OCI-LY1 (cell line): Measurements from ENCODE around the gene NDFIP1.

Experiments used
- H2AFZ ChIP-seq: fragments of 200-600 bp; sonication (generic), shearing (Covaris generic); 2 replicates; pipeline ENCODE4 v1.6.0; 2014; ENCODE audit warnings: antibody characterized with exemption, mild to moderate bottlenecking, low read length
- H3F3A ChIP-seq: fragments of 200-600 bp; sonication (generic), shearing (Covaris generic); 2 replicates; pipeline ENCODE4 v1.6.0; 2014; ENCODE audit warnings: mild to moderate bottlenecking, antibody characterized with exemption, low read length, moderate library complexity; ENCODE audit not compliant: insufficient read depth
- H3K27ac ChIP-seq: fragments of 200-600 bp; sonication (generic); 2 replicates; pipeline ENCODE4 v1.5.1; 2014; ENCODE audit warnings: low read length, mixed run types, mild to moderate bottlenecking, low read depth; ENCODE audit not compliant: poor library complexity, severe bottlenecking
- H3K27me3 ChIP-seq: fragments of 200-600 bp; sonication (generic); 2 replicates; pipeline ENCODE4 v1.6.0; 2014; ENCODE audit warnings: antibody characterized with exemption, mild to moderate bottlenecking, low read length, moderate library complexity; ENCODE audit not compliant: insufficient read depth
- H3K36me3 ChIP-seq: fragments of 200-600 bp; sonication (generic); 2 replicates; pipeline ENCODE4 v1.6.1; 2014; ENCODE audit warnings: mild to moderate bottlenecking, antibody characterized with exemption, low read length, moderate library complexity, mixed read lengths; ENCODE audit not compliant: insufficient read depth
- H3K4me1 ChIP-seq: fragments of 200-600 bp; sonication (generic); 2 replicates; pipeline ENCODE4 v1.5.1; 2014; ENCODE audit warnings: mild to moderate bottlenecking, low read length, moderate library complexity; ENCODE audit not compliant: insufficient read depth, severe bottlenecking
- H3K4me2 ChIP-seq: fragments of 200-600 bp; sonication (generic), shearing (Covaris generic); 2 replicates; pipeline ENCODE4 v1.6.1; 2014; ENCODE audit warnings: low read length
- H3K4me3 ChIP-seq: fragments of 200-600 bp; sonication (generic); 2 replicates; pipeline ENCODE4 v1.5.1; 2014; ENCODE audit warnings: low read length, low read depth, mild to moderate bottlenecking, mixed read lengths; ENCODE audit not compliant: poor library complexity, severe bottlenecking
- H3K79me2 ChIP-seq: fragments of 200-600 bp; shearing (Covaris generic); 2 replicates; pipeline ENCODE4 v1.6.1; 2016; ENCODE audit warnings: mixed run types, low read length, mixed read lengths; ENCODE audit not compliant: insufficient read depth
- H3K9ac ChIP-seq: fragments of 200-600 bp; sonication (generic), shearing (Covaris generic); 2 replicates; pipeline ENCODE4 v1.6.1; 2014; ENCODE audit warnings: mild to moderate bottlenecking, low read length, mixed read lengths
- H3K9me2 ChIP-seq: fragments of 200-600 bp; sonication (generic), shearing (Covaris generic); 2 replicates; pipeline ENCODE4 v1.6.1; 2014; ENCODE audit warnings: low read depth, mild to moderate bottlenecking, low read length, mixed read lengths
- H3K9me3 ChIP-seq: fragments of 200-600 bp; shearing (Covaris generic); 2 replicates; pipeline ENCODE4 v1.6.1; 2014; ENCODE audit warnings: low read length, mixed read lengths
- H4K20me1 ChIP-seq: fragments of 200-600 bp; sonication (generic), shearing (Covaris generic); 2 replicates; pipeline ENCODE4 v1.6.0; 2016; ENCODE audit warnings: mild to moderate bottlenecking, low read length; ENCODE audit not compliant: insufficient read depth
- EZH2 ChIP-seq: fragments of 200-600 bp; sonication (generic), shearing (Covaris generic); IDR thresholded peaks from 2 replicates; pipeline ENCODE4 v1.8.0; 2017; ENCODE audit warnings: borderline replicate concordance, mixed run types, mild to moderate bottlenecking, antibody characterized with exemption, low read length, moderate library complexity, mixed read lengths
- TF ChIP-seq, protein P1 (sequence below): fragments of 200-600 bp; sonication (generic), shearing (Covaris generic); IDR thresholded peaks from 2 replicates; pipeline ENCODE4 v1.5.1; 2017; ENCODE audit warnings: mild to moderate bottlenecking, antibody characterized with exemption, low read length, moderate library complexity, mixed read lengths

The NDFIP1 gene

DNA sequence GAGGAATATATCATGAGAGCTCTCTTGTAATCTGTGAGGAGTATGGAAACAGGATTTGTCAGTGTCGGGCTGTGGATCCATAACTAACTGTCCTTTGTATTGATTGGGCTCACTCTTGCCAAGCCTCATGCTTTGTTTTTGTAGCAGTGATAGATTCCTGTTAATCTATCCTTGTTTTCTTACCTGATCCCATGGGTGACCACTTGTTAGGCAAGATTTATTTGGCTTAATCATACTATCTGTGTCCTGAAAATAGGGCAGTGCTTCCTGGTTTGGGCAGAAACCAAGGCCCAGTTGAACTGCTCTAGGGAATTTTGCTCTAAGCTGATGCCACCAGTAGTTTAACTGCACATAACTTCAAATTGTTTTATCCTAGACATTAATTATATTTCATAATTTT lies 6.1 kb downstream of the NDFIP1 start:
- Histone ChIP-seq H3F3A (no peaks in the 10 kb centered on the region), H3K4me2 (no peak overlapping the region), H3K79me2 (peaks cover 10% of the 10 kb centered on the region), H3K4me3 (no peak overlapping the region), H3K36me3 (peaks cover 9% of the 10 kb centered on the region), H3K9me2 (no peaks in the 10 kb centered on the region), H2AFZ (no peak overlapping the region), H3K9ac (no peak overlapping the region), H3K4me1 (peaks cover 21% of the 10 kb centered on the region), H4K20me1 (no peaks in the 10 kb centered on the region), H3K27me3 (no peaks in the 10 kb centered on the region), H3K9me3 (no peaks in the 10 kb centered on the region), H3K27ac (no peak overlapping the region)
- TF ChIP-seq EZH2: no peak
- TF ChIP-seq, protein P1, sequence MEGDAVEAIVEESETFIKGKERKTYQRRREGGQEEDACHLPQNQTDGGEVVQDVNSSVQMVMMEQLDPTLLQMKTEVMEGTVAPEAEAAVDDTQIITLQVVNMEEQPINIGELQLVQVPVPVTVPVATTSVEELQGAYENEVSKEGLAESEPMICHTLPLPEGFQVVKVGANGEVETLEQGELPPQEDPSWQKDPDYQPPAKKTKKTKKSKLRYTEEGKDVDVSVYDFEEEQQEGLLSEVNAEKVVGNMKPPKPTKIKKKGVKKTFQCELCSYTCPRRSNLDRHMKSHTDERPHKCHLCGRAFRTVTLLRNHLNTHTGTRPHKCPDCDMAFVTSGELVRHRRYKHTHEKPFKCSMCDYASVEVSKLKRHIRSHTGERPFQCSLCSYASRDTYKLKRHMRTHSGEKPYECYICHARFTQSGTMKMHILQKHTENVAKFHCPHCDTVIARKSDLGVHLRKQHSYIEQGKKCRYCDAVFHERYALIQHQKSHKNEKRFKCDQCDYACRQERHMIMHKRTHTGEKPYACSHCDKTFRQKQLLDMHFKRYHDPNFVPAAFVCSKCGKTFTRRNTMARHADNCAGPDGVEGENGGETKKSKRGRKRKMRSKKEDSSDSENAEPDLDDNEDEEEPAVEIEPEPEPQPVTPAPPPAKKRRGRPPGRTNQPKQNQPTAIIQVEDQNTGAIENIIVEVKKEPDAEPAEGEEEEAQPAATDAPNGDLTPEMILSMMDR: no peak

DNA sequence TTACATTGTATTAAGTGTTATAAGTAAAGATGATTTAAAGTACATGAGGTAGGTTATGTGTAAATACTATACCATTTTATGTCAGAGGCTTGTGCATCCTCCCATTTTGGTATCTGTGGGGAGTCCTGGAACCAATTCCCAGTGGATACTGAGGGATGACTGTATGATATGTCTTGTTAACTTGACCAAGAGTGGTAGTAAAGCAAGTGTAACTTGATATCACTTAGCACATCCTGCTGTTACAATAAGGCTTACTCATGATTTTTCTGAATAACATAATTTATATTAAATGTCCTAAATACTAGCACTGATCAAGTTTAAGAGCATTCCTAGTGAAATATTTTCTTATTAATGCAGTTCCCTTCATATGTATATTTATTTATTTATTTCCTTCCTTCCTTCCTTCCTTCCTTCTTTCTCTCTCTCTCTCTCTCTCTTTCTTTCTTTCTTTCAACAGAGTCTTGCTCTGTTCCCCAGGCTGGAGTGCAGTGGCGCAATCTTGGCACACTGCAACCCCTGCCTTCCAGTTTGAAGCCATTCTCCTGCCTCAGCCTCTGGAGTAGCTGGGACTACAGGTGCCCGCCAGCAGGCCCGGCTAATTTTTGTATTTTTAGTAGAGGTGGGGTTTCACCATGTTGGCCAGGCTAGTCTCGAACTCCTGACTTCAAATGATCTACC lies 7.5 kb downstream of the NDFIP1 start:
- Histone ChIP-seq H2AFZ (no peak overlapping the region), H3K4me2 (no peak overlapping the region), H3K4me1 (peaks cover 8% of the 10 kb centered on the region), H4K20me1 (no peaks in the 10 kb centered on the region), H3K27ac (no peak overlapping the region), H3K4me3 (no peak overlapping the region), H3F3A (no peaks in the 10 kb centered on the region), H3K36me3 (peaks cover 9% of the 10 kb centered on the region), H3K79me2 (peaks cover 5% of the 10 kb centered on the region), H3K9me3 (no peaks in the 10 kb centered on the region), H3K9me2 (no peaks in the 10 kb centered on the region), H3K27me3 (no peaks in the 10 kb centered on the region), H3K9ac (no peak overlapping the region)
- TF ChIP-seq, protein P1: no peak
- TF ChIP-seq EZH2: no peak

GRCh38 chr5:142117579-142118151 lies 9.1 kb downstream of the NDFIP1 start:
- H3K79me2 ChIP-seq: peaks cover 5% of the 10 kb centered on the region; the same call in 1 of the 2 replicates

More at GRCh38 chr5:142117579-142118151, 9.1 kb downstream of the NDFIP1 start:
- peaks cover 14% of the 10 kb centered on the region for H3K36me3 ChIP-seq
- no peak overlapping the region for H3K9ac ChIP-seq
- no peaks in the 10 kb centered on the region for H3F3A ChIP-seq
- no peak overlapping the region for H3K4me3 ChIP-seq
- no peaks in the 10 kb centered on the region for H3K9me3 ChIP-seq
- H3K9me2 ChIP-seq: no peaks in the 10 kb centered on the region
- H3K4me1 ChIP-seq: peaks cover 8% of the 10 kb centered on the region
- no peak for TF ChIP-seq EZH2
- TF ChIP-seq, protein P1: no peak
- no peak overlapping the region for H3K27ac ChIP-seq
- no peaks in the 10 kb centered on the region for H4K20me1 ChIP-seq
- H3K27me3 ChIP-seq: no peaks in the 10 kb centered on the region
- H3K4me2 ChIP-seq: no peak overlapping the region
- H2AFZ ChIP-seq: no peak overlapping the region
